ACC112 (cell line): ENCODE data around the gene LRCH1.

Source experiments
- H2AFZ ChIP-seq: fragments of 200-600 bp; sonication (generic); one replicate; pipeline ENCODE4 v1.6.0; 2017; ENCODE audit warnings: antibody characterized with exemption, low read length; ENCODE audit not compliant: unreplicated experiment
- H3K27ac ChIP-seq: fragments of 200-600 bp; sonication (generic); 2 replicates; pipeline ENCODE4 v1.5.1; 2014; ENCODE audit warnings: low read depth, mild to moderate bottlenecking, antibody characterized with exemption, low read length, moderate library complexity
- H3K27me3 ChIP-seq: fragments of 200-600 bp; sonication (generic); 2 replicates; pipeline ENCODE4 v1.6.1; 2014; ENCODE audit warnings: mild to moderate bottlenecking, antibody characterized with exemption, low read length, moderate library complexity, mixed read lengths; ENCODE audit not compliant: insufficient read depth
- H3K36me3 ChIP-seq: fragments of 200-600 bp; sonication (generic); 2 replicates; pipeline ENCODE4 v1.6.1; 2016; ENCODE audit warnings: mild to moderate bottlenecking, antibody characterized with exemption, low read length, moderate library complexity, mixed read lengths; ENCODE audit not compliant: insufficient read depth
- H3K4me1 ChIP-seq: fragments of 200-600 bp; sonication (generic); one replicate; pipeline ENCODE4 v1.6.1; 2016; ENCODE audit warnings: low read length, mixed read lengths; ENCODE audit not compliant: insufficient read depth, unreplicated experiment, control insufficient read depth
- H3K4me3 ChIP-seq: fragments of 200-600 bp; sonication (generic); 2 replicates; pipeline ENCODE4 v1.5.1; 2014; ENCODE audit warnings: mild to moderate bottlenecking, low read depth, low read length
- H3K79me2 ChIP-seq: fragments of 200-600 bp; sonication (generic); one replicate; pipeline ENCODE4 v1.6.0; 2016; ENCODE audit warnings: low read length; ENCODE audit not compliant: control insufficient read depth, unreplicated experiment, insufficient read depth

LRCH1 gene

GRCh38 chr13:46799139-46799538 is 246.2 kb downstream of the LRCH1 start:
- H2AFZ ChIP-seq, result no peak overlapping the region
- peaks cover 28% of the 10 kb centered on the region for H3K79me2 ChIP-seq
- H3K4me3 ChIP-seq, result no peak overlapping the region
- peaks cover 43% of the 10 kb centered on the region for H3K4me1 ChIP-seq
- H3K36me3 ChIP-seq, result no peaks in the 10 kb centered on the region
- H3K27me3 ChIP-seq, result no peaks in the 10 kb centered on the region
- H3K27ac ChIP-seq, result no peak overlapping the region

DNA sequence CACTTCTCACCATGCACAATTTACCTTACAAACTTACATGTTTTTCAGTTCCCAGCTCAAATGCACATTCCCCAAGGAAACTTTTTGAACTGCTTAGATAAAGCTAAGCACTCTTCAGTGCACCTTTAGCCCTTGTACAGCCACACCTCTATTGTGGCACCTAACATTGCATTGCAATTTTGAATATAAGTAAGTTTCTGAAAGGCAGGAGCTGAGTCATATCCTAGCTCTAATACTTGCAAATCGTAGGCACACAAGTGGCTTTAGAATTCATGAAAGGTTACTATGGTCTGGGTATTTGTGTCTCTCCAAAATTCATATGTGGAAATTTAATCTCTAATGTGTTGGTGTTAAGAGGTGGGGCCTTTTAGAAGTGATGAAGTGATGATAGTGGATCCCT is 248.9 kb downstream of the LRCH1 start:
- no peaks in the 10 kb centered on the region for H3K27me3 ChIP-seq
- peaks cover 32% of the 10 kb centered on the region for H3K4me1 ChIP-seq
- peaks cover under 1% of the 10 kb centered on the region for H3K79me2 ChIP-seq
- H3K27ac ChIP-seq, result no peak overlapping the region
- no peak overlapping the region for H3K4me3 ChIP-seq
- H2AFZ ChIP-seq, result no peak overlapping the region
- H3K36me3 ChIP-seq, result no peaks in the 10 kb centered on the region
